ENCODE measurements around the gene MTERF1. TPM values are rescaled to one million over a fixed set of nuclear protein-coding genes. Genes with fewer than 3 reads are reported as not detected.

MTERF1 gene
- total RNA-seq, 4 donors from 2014 or later: 4.4 to 23.8 (median 21.0) TPM

DNA sequence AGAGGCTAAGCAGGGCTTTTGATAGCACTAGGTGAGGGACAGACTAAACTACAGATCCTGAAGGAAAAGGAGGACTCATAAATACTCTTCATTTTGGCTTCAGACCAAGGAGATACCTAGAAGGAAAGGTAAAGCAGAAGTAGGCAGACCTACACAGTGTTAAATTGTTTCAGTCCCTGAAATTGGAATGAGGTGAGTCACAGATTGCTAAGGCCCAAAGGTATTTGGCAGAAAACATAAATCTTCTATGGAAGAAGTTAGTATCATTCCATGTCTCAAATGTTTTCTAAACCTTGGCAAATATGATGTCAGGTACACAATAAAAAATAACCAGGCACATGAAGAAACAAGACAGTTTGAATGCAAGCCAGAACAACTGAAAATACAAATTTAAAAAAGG, 30.0 kb downstream of the MTERF1 start:
- Histone ChIP-seq H3K9me3 (no peaks in the 10 kb centered on the region), H3K36me3 (no peaks in the 10 kb centered on the region), H3K4me3 (no peak overlapping the region), H3K27me3 (no peaks in the 10 kb centered on the region), H3K4me1 (no peaks in the 10 kb centered on the region), H3K27ac (no peak overlapping the region)
- no peak for DNase-seq
- intact Hi-C loops (cut with DNase I; ENCODE audit: low total_unique reads): no loop called here
- TF ChIP-seq POLR2A (IDR thresholded peaks at IDR 0.05): no peak
- TF ChIP-seq, protein P1, sequence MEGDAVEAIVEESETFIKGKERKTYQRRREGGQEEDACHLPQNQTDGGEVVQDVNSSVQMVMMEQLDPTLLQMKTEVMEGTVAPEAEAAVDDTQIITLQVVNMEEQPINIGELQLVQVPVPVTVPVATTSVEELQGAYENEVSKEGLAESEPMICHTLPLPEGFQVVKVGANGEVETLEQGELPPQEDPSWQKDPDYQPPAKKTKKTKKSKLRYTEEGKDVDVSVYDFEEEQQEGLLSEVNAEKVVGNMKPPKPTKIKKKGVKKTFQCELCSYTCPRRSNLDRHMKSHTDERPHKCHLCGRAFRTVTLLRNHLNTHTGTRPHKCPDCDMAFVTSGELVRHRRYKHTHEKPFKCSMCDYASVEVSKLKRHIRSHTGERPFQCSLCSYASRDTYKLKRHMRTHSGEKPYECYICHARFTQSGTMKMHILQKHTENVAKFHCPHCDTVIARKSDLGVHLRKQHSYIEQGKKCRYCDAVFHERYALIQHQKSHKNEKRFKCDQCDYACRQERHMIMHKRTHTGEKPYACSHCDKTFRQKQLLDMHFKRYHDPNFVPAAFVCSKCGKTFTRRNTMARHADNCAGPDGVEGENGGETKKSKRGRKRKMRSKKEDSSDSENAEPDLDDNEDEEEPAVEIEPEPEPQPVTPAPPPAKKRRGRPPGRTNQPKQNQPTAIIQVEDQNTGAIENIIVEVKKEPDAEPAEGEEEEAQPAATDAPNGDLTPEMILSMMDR (IDR thresholded peaks at IDR 0.05): no peak

GRCh38 chr7:91847876-91848588, 32.5 kb downstream of the MTERF1 start:
- no peak for DNase-seq
- TF ChIP-seq, protein P1 (IDR thresholded peaks at IDR 0.05): no peak
- no peak for TF ChIP-seq POLR2A (IDR thresholded peaks at IDR 0.05)
- no peaks in the 10 kb centered on the region for H3K4me1 ChIP-seq
- no peak overlapping the region for H3K4me3 ChIP-seq
- H3K36me3 ChIP-seq: no peaks in the 10 kb centered on the region
- no peaks in the 10 kb centered on the region for H3K27me3 ChIP-seq
- H3K9me3 ChIP-seq: no peaks in the 10 kb centered on the region
- intact Hi-C loops (cut with DNase I; ENCODE audit: low total_unique reads): no loop called here
- H3K27ac ChIP-seq: no peak overlapping the region

DNA sequence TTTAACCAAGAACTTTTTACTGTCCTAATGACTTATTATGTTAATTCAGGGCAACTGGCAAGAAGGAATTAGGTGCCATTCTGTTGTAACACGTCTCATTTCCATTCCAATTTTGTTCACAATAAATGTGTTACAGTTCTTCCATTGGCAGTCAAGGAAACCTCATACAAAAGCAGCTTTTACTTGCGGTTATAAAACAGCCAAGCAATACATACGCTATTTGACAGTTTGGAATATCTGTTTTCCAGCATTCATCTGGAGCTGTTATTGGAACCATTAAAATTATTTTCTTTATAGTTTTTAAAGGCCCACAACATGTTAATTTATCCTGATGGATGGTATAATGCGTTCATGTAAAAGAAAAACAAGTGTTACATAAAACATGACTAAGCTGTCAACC, 33.3 kb downstream of the MTERF1 start:
- no peak for DNase-seq
- Histone ChIP-seq H3K4me1 (no peaks in the 10 kb centered on the region), H3K27me3 (no peaks in the 10 kb centered on the region), H3K9me3 (peaks cover 0 to 3% of the 10 kb centered on the region in 2 donors), H3K36me3 (no peaks in the 10 kb centered on the region), H3K27ac (no peak overlapping the region), H3K4me3 (no peak overlapping the region)
- TF ChIP-seq, protein P1 (IDR thresholded peaks at IDR 0.05): no peak
- no peak for TF ChIP-seq POLR2A (IDR thresholded peaks at IDR 0.05)
- intact Hi-C loops (cut with DNase I; ENCODE audit: low total_unique reads): no loop called here

DNA sequence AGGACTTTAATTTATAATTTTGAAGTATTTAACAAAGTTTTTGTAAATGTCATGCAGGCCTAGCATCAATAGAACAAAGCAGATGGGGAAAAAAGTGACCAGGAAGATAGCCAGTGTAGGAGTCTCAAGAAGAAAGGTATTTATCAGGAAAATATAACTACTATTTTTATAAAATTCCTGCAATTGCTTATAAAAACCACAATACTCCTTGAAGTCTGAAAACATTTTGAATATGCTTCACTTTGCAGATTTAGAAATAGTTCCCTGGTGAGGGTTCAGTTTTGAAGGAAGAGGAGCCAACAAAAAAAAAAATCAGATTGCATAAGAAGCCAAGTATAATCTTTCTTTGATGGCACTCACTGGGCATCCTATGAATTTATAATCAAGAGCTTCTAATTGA, 34.1 kb downstream of the MTERF1 start:
- intact Hi-C loops (cut with DNase I; ENCODE audit: low total_unique reads): no loop called here
- TF ChIP-seq, protein P1 (IDR thresholded peaks at IDR 0.05): no peak
- TF ChIP-seq POLR2A (IDR thresholded peaks at IDR 0.05): no peak

DNA sequence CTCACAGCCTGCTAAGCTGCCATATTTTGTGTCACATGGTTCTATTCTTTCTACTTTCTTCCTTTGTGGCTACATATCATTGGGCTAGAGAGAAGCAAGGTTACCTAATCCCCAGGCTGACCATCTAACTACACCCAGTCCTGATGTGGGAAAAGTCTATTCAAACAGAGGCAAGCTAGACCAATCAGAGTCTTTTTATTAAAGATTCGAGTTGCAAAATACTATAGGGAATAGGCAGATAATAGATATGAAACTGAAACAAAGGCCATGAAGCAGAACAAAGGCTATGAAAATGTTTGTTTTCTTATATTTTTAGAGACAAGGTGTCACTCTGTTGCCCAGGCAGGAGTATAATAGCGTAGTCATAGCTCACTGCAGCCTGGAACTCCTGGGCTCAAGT, 36.7 kb downstream of the MTERF1 start:
- no peak overlapping the region for H3K4me3 ChIP-seq
- H3K27ac ChIP-seq: no peak overlapping the region
- no peaks in the 10 kb centered on the region for H3K36me3 ChIP-seq
- DNase-seq: no peak
- no peaks in the 10 kb centered on the region for H3K4me1 ChIP-seq
- H3K9me3 ChIP-seq: peaks cover 0 to 3% of the 10 kb centered on the region in 2 donors
- no peaks in the 10 kb centered on the region for H3K27me3 ChIP-seq
- intact Hi-C loops (cut with DNase I; ENCODE audit: low total_unique reads): no loop called here
- no peak for TF ChIP-seq POLR2A (IDR thresholded peaks at IDR 0.05)
- TF ChIP-seq, protein P1 (IDR thresholded peaks at IDR 0.05): no peak

More for the DNA sequence above, 34.1 kb downstream of the MTERF1 start:
- Histone ChIP-seq H3K9me3 (peaks cover 0 to 3% of the 10 kb centered on the region in 2 donors), H3K4me3 (no peak overlapping the region), H3K4me1 (no peaks in the 10 kb centered on the region), H3K27ac (no peak overlapping the region), H3K36me3 (no peaks in the 10 kb centered on the region), H3K27me3 (no peaks in the 10 kb centered on the region)
- DNase-seq: no peak

Data from uterus (tissue), 4 donors.